EH (cell line): ENCODE measurements around the gene MCFD2.
A peak's percentile ranks its signal among the peaks of the same experiment; 100 is the strongest.

Experiments used
- DNase-seq: peaks from one replicate; pipeline ENCODE4 v3.0.0-alpha.2; 2015; ENCODE audit warnings: low read depth

The MCFD2 gene

DNA sequence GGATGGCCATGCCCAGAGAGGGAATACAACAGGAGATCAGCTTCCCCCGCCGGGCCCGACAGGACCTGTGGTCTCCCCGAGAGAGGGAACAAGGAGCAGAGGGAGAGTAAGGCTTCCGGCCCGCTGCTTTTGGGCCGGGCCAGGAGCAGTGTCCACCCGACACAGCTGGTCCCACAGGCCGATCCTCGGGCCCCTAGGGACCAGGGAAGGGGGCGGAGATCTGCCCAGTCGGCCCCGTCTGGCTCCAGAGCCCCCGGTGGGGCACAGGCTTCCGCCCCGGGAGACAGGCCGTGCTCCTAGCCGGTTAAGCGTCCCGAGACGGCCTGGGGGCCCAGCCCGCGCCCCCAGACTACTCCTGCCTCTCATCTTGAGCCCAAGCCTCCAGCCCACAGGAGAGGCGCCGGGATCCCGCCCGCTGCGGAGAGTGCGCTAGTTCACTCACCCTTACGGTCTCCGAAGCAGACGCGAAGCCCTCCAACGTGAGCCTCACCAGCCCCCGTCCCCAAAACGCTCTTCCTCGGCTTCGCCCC is at the start of gene MCFD2:
Gene MCFD2, minus strand, starts transcription at position 526 of the 530 bp plus-strand sequence. CDS start 6,635 bp downstream, outside the sequence.
- DNase-seq, result peak; percentile 42

DNA sequence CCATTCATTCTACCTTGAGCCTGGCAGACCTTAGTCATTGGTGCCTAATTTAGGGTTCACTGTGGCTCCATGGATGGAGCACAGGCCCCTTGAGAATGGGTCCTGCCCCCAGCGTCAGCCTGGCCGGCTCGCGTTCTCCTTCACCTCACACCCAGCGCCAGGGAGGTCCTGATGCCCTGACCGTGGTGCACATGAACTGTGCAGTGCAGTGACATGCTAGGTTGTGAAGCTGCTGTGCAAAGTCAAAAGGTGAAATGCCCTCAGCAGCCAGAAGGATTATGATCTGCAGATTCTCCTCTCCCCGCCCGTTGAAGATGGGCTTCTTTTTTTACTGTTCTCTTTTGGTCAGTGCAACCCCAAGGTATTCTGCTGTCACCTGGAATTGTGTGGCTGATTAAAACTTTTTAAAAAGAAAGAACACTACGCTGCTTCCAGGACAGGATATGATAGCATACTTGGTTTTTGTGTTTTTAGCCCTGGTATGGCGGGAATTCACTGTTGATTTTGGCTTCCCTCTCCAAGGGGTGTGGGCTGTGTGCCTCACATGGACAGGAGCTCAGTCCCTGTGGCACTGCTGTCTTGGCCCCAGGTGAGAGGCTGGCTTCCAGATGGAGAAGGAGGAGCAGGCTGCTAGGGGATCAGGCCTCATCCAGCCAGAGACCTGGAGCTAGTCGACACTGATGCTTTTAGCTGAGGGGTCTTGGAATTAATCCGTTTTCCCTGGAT is 49.4 kb upstream of the MCFD2 start:
- peak; percentile 79 for DNase-seq

DNA sequence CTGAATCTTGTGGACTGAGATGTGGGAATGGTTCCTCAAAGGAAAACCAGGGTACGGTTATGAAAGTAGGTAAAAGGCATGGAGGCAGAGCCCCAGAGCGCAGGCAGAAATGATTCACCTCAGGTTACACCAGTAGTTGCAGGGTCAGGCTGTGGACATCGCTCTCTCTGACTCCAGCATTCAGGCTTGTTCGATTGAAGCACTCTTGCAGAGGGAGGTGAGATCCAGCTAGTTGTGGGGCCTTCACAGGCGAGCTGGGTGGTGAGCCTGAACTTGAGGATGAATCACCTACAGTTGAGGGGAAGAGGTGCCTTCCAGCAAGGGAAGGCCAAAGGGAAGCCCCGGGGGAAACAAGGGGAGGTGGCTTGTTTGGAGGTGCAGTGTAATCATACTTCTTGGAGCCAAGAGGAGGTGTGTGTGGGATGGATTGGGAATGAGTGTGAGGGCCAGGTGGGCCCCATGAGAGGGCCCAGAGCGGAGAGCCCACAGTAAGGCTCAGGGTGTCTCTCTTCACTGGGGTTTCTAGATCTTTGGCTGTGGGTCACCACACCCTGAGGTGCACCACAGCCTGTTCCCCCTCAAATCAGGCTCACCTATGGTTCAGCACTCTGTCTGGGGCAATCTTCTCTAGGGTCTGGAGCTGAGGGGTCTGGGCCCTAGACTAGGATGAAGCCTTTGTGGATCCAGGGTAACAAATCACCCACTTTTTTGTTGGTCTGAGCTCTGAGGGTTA is 48.5 kb upstream of the MCFD2 start:
- DNase-seq, result peak; percentile 39

DNA sequence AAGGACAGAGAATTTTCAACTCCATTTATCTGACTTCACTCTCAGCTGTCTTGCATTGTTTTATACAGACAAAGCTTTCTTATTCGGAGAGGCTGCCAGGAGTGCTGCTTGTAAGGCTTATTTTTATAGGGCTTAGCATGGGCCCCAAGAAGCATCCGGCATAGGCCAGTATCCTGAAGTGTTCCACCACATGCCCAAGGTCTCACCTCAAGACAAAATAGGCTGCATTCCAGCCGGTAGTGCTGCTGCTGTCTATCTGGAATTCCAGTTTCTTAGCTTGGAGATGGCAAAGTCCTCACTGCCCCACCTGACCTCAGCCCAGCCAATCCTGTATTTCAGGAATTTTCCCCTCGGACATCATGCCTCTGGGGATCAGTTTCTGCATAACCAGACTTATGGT is 47.6 kb upstream of the MCFD2 start:
- DNase-seq, result no peak

DNA sequence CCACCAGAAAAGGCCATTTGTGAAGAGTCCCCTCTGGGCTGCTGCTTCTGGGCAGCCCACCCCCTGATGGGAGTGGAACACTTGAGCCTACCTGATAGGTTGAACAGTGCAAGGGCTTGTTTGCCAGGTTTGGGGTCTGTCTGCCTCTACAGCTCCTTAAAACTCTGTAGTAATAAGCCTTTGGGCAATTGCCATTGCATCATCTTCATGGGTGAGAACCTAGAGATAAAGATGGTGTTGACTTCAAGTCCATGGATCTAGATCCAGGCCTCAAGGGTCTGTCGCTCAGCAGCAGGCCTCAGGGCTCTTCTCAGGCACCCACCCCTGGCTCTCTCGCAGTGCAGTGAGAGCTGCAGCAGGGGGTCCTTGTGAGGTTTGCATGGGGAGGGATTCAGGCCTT is 47.1 kb upstream of the MCFD2 start:
- DNase-seq, result no peak

DNA sequence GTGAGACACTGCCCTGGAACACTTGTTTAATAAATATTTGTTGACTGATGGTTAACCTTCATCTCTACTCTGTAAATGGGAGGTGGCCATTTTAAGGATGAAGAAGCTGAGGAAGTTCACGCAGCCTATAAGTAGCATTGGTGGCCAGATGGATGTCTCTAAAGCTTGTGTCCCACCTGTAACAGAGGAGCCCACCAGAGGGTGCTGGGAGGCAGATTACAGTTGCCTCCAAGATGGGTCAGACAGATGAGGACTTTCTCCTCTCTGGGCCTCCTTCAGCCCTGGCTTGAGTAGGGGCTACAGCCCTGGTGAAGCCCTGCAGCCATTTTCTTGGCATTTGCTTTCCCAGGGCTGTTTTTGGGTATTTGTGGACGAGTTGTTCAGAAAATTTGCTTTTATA is 45.0 kb upstream of the MCFD2 start:
- DNase-seq, result no peak

DNA sequence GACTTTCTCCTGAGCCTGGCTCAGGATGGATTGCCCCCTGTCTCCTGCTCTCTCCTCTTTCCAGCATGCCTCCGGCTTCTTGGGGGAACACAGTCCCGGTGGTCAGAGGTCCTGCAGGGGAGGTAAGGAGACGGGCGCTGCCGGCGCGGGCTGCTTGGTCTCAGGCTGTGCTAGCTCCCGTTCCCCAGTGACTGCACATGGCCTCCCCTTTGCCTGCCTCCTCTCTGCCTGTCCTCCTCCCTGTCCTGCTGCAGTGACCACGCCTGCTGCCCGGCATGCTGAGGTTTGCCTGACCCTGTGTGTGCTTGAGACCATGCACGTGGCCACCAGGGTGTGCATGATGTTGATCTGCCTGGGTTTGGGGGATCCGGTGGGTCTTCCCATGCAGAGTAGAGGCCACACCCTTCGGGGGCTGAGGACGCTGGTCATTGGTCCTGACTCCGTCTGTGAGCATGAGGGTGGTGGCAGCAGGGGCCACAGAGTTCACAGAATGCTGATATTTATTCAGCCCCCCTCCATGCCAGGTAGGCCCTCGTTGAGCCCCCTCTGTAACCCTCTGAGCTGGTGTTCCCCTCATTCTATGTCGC is 42.9 kb upstream of the MCFD2 start:
- no peak for DNase-seq

DNA sequence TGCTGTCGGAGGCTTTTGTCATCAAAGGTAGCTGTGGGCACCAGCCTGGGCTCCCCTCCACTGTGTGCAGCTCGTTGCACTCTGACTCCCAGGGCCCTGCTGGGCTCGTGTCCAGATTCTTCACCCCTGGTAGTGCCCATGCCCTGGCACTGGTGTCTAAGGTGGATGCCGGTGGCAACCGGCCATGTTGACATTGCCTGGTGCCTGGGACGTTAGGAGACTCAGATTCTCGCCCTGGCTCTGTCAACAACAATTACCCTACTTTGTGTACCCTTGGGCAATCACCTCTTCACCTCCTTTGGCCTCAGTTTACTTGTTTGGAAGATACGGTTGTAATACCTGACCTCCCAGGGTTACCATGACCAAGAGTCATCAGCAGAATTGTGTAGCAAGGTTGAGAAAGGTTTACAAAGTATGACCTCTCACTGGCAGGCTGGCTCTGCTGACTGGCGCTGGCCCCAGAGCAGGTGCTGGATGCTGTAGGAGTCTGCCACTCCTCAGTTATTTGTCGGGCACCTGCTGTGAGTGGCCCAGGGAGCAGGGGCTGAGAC is 41.5 kb upstream of the MCFD2 start:
- no peak for DNase-seq

DNA sequence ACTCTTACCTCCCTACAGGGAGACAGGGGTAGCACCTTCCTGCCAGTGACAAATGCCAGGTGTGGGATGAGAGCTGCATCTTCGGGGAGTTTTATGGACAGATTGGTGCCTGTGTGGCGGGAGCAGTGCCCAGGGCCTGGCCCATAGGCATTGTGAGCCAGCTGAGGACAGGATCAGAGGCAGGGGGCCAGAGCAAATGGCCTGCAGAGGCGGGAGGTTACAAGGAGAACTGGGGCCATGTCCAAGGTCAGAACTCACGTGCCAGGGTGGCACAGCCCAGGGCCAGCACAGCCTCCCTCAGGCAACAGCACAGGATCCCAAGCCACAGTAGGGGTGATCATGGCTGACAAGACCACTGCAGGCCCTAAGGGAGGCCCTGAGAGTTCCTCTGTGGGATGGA is 40.2 kb upstream of the MCFD2 start:
- DNase-seq, result no peak

DNA sequence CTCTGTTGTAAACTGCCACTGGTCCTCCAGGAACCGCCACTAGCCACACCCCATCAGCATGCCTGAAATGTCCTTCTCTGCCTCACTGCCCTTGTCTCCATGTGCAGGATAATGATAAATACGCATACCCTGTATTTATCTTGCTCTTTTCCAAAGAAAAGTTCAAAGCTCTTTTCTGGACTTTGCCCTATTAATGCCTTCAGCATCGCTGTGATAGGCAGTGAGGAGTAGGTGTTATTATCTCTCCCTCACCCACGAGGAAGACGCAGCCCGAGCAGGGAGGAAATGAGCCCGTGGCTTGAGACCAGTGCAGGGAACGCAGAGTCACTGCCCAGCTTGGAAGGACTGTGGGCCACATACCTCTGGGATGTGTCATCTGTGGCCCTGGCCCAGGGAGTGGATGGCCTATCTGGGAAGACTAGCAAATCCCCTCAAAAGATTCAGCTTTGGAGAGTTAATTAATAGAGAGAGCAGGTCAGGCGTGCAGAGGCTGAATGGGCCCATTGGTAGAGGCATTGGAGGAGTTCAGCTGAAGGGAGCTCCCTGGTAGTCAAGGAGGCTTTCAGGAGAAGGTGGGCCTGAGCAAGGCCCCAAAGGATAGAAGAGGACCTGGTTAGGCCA is 39.5 kb upstream of the MCFD2 start:
- peak; percentile 98 for DNase-seq

DNA sequence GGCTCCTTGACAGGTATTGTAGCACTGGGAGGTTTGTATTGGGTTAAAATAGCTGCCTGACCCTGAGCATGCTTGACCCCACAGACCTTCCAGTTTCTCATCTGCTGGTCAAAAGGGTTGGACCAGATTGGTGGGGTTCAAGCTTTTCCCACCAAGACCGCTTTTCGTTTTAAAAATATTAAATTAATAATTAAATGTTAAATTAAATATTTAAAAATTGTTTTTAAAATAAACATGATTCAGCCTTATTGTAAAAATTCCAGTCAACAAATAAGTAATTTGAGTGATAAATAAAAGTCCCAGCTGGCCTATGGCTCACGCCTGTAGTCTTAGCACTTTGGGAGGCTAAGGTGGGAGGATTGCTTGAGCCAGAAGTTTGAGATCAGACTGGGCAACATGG is 36.6 kb upstream of the MCFD2 start:
- DNase-seq, result no peak

DNA sequence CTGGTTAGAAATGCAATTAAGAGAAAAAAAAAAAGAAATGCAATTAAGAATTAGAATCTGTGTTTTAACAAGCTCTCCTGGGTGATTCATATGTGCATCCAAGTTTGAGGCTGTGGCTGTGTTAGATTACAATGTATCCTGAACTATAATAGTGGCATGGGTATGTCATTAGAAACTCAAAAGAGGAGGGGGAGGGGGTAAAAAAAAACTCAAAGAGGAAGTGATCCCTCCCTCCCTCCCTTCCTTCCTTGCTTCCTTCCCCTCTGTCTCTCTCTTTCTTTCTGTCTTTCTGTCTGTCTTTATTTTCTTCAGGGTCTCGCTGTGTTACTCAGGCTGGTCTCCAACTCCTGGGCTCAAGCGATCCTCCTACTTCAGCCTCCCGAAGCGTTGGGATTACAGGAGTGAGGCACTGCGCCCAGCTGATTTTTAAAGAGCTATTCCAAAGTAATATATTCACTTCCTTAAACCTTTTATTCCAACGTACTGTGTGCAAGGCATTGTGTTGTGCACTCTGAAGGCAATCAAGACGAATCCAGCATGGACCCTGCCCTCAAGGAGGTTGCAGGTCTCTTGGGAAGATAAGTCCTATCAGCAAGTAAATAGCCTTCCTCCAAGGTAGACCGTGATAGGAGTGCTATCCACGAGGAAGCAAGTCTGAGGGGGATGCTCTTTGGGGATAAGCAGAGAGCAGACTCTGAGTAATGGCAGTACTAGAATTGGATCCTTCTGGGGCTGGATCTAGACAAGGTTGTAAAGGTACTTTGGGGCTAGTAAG is 35.9 kb upstream of the MCFD2 start:
- DNase-seq, result no peak

DNA sequence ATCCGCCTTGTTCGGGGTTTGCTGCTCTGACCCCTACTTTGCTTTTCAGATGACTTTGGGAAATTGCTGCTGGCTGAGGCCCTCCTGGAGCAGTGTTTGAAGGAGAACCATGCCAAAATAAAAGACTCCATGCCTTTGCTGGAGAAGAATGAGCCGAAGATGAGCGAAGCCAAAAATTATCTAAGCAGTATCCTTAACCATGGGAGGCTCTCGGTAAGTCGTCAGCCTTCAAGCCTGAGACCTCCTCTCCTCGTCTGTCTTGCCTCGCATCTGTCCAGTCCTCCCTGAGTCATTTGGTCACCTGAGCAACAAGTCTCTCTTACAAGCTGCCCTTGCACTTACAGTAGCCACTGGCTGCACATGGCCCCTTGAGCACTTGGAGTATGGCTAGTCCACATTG is 34.7 kb upstream of the MCFD2 start:
- no peak for DNase-seq

DNA sequence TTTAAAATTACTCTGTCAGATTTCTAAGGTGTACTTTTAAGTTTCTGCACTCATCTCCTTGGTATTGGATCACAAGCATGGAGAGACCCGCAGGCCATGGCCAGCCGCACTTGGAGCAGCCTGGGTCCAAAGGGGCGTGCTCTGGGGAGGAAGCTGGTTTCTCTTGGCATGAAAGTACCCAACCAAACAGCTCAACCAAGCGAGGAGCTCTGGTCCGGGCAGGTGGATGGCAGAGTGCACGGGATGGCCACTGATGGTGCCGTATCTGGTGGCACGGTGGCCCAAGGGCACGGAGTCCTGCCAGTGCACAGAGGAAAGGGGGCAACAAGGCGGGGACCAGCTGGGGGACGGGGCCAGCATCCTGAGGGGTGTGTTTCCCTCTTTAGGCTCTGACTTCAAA is 32.2 kb upstream of the MCFD2 start:
- DNase-seq, result no peak

DNA sequence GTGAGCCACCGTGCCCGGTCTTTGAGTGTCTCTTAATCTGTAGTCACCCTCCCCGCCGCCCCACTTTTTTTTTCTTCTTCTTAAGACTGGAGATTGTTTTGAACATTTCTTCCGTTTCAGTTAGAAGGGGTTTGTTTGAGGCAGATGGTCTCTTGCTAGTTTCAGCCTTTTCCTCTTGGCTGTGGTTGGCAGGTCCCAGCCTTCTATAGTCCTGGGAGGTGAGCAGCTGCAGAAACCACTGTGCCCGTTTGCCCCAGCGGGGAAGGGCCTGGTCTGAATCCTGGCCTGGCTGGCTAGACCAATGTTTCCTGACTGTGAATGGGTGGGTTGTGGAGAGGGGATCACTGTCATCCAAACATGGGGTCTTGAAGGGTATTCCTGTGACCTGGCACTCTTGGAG is 30.1 kb upstream of the MCFD2 start:
- DNase-seq, result no peak

DNA sequence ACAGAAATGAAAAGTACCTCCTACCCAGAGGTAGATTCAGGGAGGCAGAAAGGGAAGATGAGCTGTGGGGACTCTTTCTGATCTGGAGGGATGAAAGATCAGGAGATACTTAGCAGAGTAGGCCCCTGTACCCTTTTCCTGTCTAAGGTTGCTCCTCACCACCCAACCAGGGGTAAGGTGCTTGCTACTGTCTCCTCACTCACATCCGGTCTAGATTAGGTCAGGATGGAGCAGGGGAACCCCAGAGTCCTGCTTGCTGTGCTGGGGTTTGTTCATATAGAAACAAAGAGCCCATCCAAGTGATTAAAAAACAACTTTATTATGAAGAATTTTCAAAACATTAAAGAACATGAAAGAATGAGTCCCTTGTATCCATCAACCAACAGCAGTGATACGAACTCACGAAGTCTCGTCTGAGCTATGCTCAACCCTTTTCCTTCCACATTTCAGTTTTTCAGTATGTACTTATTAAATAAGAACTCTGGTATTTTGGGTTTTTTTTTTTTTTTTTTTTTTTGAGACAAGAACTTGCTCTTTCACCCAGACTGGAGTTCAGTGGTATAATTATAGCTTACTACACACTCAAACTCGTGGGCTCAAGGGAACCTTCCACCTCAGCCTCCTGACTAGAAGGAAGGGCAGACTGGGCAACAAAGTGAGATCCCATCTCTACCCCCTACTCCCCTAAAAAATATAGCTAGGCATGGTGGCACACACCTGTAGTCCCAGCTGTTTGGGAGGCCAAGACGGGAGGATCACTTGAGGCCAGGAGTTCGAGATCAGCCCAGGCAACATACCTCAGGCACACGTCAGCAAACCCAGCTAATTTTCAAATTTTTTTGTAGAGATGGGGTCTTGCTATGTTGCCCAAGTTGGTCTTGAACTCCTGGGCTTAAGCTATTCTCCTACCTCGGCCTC is 28.5 kb upstream of the MCFD2 start:
- DNase-seq, result no peak

DNA sequence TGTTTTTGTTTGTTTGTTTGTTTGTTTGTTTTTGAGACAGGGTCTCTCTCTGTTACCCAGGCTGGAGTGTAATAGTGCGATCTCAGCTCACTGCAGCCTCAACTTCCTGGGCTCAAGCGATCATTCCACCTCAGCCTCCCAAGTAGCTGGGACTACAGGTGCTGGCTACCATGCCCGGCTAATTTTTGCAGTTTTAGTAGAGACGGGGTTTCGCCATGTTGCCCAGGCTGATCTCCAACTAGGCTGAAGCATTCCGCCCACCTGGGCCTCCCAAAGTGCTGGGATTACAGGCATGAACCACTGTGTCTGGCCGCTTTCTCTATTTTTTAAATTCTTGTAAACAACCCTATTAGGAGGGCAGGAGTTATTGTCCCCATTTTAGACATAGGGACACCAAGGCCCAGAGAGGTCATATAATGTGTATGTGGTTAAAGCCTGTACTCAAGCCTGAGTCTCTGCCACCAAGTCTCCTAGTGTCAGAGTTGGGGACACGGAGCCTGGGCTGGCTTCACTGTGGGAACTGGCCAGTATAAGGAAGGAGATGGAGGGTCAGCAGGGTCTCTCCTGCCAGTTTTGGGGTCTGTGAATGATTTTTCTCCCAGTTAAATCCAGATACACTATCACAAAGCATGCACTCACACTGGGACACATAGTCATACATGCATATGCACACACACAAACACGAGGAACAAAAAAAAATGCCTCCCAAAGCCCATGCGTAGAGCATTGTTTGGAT is 27.5 kb upstream of the MCFD2 start:
- DNase-seq, result no peak

DNA sequence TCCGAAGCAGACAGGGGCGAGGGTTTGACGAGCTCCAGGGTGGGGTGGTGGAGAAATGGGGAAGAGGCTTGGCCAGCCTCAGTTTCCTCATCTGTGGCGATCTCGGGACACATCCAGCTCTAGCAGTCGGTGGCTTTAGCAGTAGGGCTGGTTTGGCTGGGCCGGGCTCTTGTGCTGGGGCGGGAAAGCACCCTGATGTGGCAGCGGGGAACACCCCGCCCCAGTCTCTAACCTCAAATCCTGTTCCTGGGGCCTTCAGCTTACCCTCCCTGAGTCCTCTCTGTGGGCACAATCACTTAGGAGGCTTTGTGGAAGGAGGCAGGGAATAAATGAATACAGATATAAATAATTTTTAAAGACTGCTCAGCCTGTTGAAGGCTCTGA is 26.5 kb upstream of the MCFD2 start:
- peak; percentile 41 for DNase-seq

DNA sequence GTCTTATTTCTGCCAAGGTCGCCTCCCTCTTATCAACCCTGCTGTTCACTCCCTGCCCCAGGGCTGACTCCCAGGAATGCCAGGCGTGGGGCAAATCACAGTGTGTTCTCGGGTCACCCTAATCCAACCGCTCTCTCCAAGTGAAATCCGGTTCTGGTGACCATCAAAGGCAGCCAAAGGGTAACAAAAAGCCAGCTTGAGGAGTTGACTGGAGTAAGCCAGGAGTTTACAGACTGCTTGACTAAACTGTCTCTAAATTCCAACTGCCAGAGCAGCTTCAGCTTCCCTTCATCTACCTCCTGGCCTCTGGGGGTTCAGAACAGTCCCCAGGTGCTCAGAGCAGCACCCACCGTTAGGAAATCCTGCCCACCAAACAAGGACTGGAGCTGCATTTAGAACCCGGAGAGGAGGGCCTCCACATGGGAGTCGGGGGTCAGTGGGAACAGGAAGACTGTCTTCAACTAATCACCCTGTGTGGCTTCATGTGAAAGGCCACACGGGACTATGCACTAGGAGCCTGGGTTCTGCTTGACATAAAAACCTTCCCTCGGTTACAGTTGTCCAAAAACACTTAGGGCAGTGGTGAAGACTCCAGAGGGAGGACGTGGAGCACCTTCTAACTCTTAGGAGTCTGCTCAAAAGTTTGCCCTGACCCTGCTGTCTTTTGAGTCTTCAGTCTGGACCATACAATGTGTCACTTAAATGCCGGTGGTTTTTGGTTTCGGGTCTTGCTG is 24.2 kb upstream of the MCFD2 start:
- peak; percentile 43 for DNase-seq
